SK-N-SH treated with all-trans-retinoic acid at 6 μM for 48 hours (cell line): Measurements from ENCODE around the gene IARS2.

Source experiments
- ESRRG ChIP-seq: fragments of 250-450 bp; sonication (Bioruptor Pico); IDR thresholded peaks from 2 replicates; pipeline ENCODE4 v1.6.1; 2021; ENCODE audit warnings: mild to moderate bottlenecking
- PPARA ChIP-seq: fragments of 250-450 bp; sonication (Bioruptor Pico); IDR thresholded peaks from 2 replicates; pipeline ENCODE4 v1.5.0; 2020; ENCODE audit warnings: mild to moderate bottlenecking, borderline replicate concordance
- TOX ChIP-seq: fragments of 250-450 bp; sonication (Bioruptor Pico); IDR thresholded peaks from 2 replicates; pipeline ENCODE4 v1.8.0; 2021; ENCODE audit warnings: mild to moderate bottlenecking, moderate library complexity, borderline replicate concordance
- ZC3H10 ChIP-seq: fragments of 250-450 bp; sonication (Bioruptor Pico); IDR thresholded peaks from 2 replicates; pipeline ENCODE4 v1.5.1; 2021; ENCODE audit warnings: mild to moderate bottlenecking, moderate library complexity
- ZFP30 ChIP-seq: fragments of 450-650 bp; formaldehyde crosslinking; IDR thresholded peaks from 2 replicates; pipeline ENCODE4 v1.5.0; 2022; ENCODE audit warnings: mild to moderate bottlenecking, moderate library complexity
- TF ChIP-seq, protein P1 (sequence below): fragments of 250-450 bp; sonication (Bioruptor Pico); IDR thresholded peaks from 2 replicates; pipeline ENCODE4 v1.5.1; 2020; ENCODE audit warnings: low read depth, mild to moderate bottlenecking, moderate library complexity
- TF ChIP-seq, protein P2 (sequence below): fragments of 250-450 bp; sonication (Bioruptor Pico); IDR thresholded peaks from 2 replicates; pipeline ENCODE4 v1.8.0; 2021; ENCODE audit warnings: low read depth, mild to moderate bottlenecking, moderate library complexity, borderline replicate concordance

DNA sequence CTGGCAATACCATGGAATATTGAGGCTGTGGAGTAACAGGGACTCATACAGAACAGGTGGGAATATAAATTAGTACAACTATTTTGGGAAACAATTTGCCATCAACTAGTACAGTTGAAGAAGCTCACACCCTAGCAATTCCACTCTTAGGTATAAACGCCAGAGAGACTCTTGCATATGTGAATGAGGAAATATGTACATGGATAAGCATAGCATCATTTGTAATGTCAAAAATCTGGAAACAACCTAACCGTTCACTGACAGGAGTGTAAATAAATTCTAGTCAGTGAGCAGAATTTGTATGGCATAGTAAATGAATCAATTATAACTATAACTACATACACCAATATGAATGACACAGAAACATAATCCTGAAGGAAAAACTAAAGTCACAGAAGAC lies 94.6 kb downstream of the IARS2 start:
- no peak for TF ChIP-seq PPARA
- TF ChIP-seq TOX = no peak
- TF ChIP-seq, protein P1, sequence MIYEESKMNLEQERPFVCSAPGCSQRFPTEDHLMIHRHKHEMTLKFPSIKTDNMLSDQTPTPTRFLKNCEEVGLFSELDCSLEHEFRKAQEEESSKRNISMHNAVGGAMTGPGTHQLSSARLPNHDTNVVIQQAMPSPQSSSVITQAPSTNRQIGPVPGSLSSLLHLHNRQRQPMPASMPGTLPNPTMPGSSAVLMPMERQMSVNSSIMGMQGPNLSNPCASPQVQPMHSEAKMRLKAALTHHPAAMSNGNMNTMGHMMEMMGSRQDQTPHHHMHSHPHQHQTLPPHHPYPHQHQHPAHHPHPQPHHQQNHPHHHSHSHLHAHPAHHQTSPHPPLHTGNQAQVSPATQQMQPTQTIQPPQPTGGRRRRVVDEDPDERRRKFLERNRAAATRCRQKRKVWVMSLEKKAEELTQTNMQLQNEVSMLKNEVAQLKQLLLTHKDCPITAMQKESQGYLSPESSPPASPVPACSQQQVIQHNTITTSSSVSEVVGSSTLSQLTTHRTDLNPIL (CRISPR knock-in tag) = no peak
- TF ChIP-seq ESRRG = no peak
- no peak for TF ChIP-seq ZFP30 (CRISPR knock-in tag)
- TF ChIP-seq, protein P2, sequence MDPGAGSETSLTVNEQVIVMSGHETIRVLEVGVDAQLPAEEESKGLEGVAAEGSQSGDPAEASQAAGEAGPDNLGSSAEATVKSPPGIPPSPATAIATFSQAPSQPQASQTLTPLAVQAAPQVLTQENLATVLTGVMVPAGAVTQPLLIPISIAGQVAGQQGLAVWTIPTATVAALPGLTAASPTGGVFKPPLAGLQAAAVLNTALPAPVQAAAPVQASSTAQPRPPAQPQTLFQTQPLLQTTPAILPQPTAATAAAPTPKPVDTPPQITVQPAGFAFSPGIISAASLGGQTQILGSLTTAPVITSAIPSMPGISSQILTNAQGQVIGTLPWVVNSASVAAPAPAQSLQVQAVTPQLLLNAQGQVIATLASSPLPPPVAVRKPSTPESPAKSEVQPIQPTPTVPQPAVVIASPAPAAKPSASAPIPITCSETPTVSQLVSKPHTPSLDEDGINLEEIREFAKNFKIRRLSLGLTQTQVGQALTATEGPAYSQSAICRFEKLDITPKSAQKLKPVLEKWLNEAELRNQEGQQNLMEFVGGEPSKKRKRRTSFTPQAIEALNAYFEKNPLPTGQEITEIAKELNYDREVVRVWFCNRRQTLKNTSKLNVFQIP (CRISPR knock-in tag) = no peak
- no peak for TF ChIP-seq ZC3H10 (CRISPR knock-in tag)
